ENCODE results near the gene PLEK. TPM values are rescaled to one million over a fixed set of nuclear protein-coding genes. Genes with fewer than 3 reads are reported as not detected.

Gene PLEK
- total RNA-seq, 1 donor from 2014 or later = not detected

GRCh38 chr2:68426446-68426845, 61.4 kb downstream of the PLEK start:
- H3K27ac Mint-ChIP-seq (ENCODE audit: unreplicated experiment) = no peak overlapping the region
- Histone ChIP-seq H3K4me3 (ENCODE audit: insufficient read depth, low read depth, low read length) (no peak overlapping the region), H3K79me2 (ENCODE audit: insufficient read depth, low read length) (no peaks in the 10 kb centered on the region), H3K4me1 (ENCODE audit: insufficient read depth, low read length) (no peaks in the 10 kb centered on the region), H2AFZ (ENCODE audit: low read depth, low read length) (no peak overlapping the region), H3K27me3 (ENCODE audit: insufficient read depth, low read length) (peaks cover 6% of the 10 kb centered on the region), H3K27ac (ENCODE audit: low read depth, low read length) (no peak overlapping the region), H3K9me3 (ENCODE audit: insufficient read depth, low read depth, low read length) (no peaks in the 10 kb centered on the region), H3K36me3 (ENCODE audit: insufficient read depth, low read length) (no peaks in the 10 kb centered on the region), H3K4me2 (ENCODE audit: low read length) (no peak overlapping the region), H3K9ac (ENCODE audit: low read length) (no peak overlapping the region), H4K20me1 (ENCODE audit: insufficient read depth, low read length) (no peaks in the 10 kb centered on the region)
- DNase-seq (ENCODE audit: low read depth) = no peak
- H3K4me3 Mint-ChIP-seq (ENCODE audit: unreplicated experiment) = no peak overlapping the region
- H3K27me3 Mint-ChIP-seq (ENCODE audit: low read depth, unreplicated experiment) = peaks cover 7% of the 10 kb centered on the region
- peaks cover 4% of the 10 kb centered on the region for H3K9me3 Mint-ChIP-seq (ENCODE audit: unreplicated experiment)
- TF ChIP-seq EZH2 (IDR thresholded peaks at IDR 0.05; ENCODE audit: insufficient read depth, low read length) (no peak), CTCF (IDR thresholded peaks at IDR 0.05; ENCODE audit: insufficient read depth, low read depth, low read length) (no peak)
- no peaks in the 10 kb centered on the region for H3K4me1 Mint-ChIP-seq (ENCODE audit: low read depth, unreplicated experiment)
- H3K36me3 Mint-ChIP-seq (ENCODE audit: low read depth, unreplicated experiment) = no peaks in the 10 kb centered on the region
- FAIRE-seq = no peak

GRCh38 chr2:68426848-68427579, 61.9 kb downstream of the PLEK start:
- H3K9me3 Mint-ChIP-seq (ENCODE audit: unreplicated experiment) = peaks cover 4% of the 10 kb centered on the region
- Histone ChIP-seq H3K27me3 (ENCODE audit: insufficient read depth, low read length) (peaks cover 6% of the 10 kb centered on the region), H4K20me1 (ENCODE audit: insufficient read depth, low read length) (no peaks in the 10 kb centered on the region), H3K36me3 (ENCODE audit: insufficient read depth, low read length) (no peaks in the 10 kb centered on the region), H3K27ac (ENCODE audit: low read depth, low read length) (no peak overlapping the region), H3K4me3 (ENCODE audit: insufficient read depth, low read depth, low read length) (no peak overlapping the region), H2AFZ (ENCODE audit: low read depth, low read length) (no peak overlapping the region), H3K9me3 (ENCODE audit: insufficient read depth, low read depth, low read length) (no peaks in the 10 kb centered on the region), H3K9ac (ENCODE audit: low read length) (no peak overlapping the region), H3K79me2 (ENCODE audit: insufficient read depth, low read length) (no peaks in the 10 kb centered on the region), H3K4me1 (ENCODE audit: insufficient read depth, low read length) (no peaks in the 10 kb centered on the region), H3K4me2 (ENCODE audit: low read length) (no peak overlapping the region)
- H3K36me3 Mint-ChIP-seq (ENCODE audit: low read depth, unreplicated experiment) = no peaks in the 10 kb centered on the region
- no peaks in the 10 kb centered on the region for H3K4me1 Mint-ChIP-seq (ENCODE audit: low read depth, unreplicated experiment)
- no peak overlapping the region for H3K4me3 Mint-ChIP-seq (ENCODE audit: unreplicated experiment)
- H3K27ac Mint-ChIP-seq (ENCODE audit: unreplicated experiment) = no peak overlapping the region
- H3K27me3 Mint-ChIP-seq (ENCODE audit: low read depth, unreplicated experiment) = peaks cover 5% of the 10 kb centered on the region
- FAIRE-seq (no peak), DNase-seq (ENCODE audit: low read depth) (no peak)
- no peak for TF ChIP-seq CTCF (IDR thresholded peaks at IDR 0.05; ENCODE audit: insufficient read depth, low read depth, low read length)

GRCh38 chr2:68428126-68428525, 63.0 kb downstream of the PLEK start:
- no peak for FAIRE-seq
- Histone ChIP-seq H3K4me2 (ENCODE audit: low read length) (no peak overlapping the region), H3K79me2 (ENCODE audit: insufficient read depth, low read length) (no peaks in the 10 kb centered on the region), H3K9ac (ENCODE audit: low read length) (no peak overlapping the region), H3K27ac (ENCODE audit: low read depth, low read length) (no peak overlapping the region), H4K20me1 (ENCODE audit: insufficient read depth, low read length) (no peaks in the 10 kb centered on the region), H3K4me3 (ENCODE audit: insufficient read depth, low read depth, low read length) (no peak overlapping the region), H3K4me1 (ENCODE audit: insufficient read depth, low read length) (no peaks in the 10 kb centered on the region), H3K27me3 (ENCODE audit: insufficient read depth, low read length) (peaks cover 6% of the 10 kb centered on the region), H3K36me3 (ENCODE audit: insufficient read depth, low read length) (no peaks in the 10 kb centered on the region), H2AFZ (ENCODE audit: low read depth, low read length) (no peak overlapping the region), H3K9me3 (ENCODE audit: insufficient read depth, low read depth, low read length) (no peaks in the 10 kb centered on the region)
- TF ChIP-seq EZH2 (IDR thresholded peaks at IDR 0.05; ENCODE audit: insufficient read depth, low read length) (no peak), CTCF (IDR thresholded peaks at IDR 0.05; ENCODE audit: insufficient read depth, low read depth, low read length) (no peak)
- DNase-seq (ENCODE audit: low read depth) = no peak
- Mint-ChIP-seq H3K27me3 (ENCODE audit: low read depth, unreplicated experiment) (peaks cover 7% of the 10 kb centered on the region), H3K27ac (ENCODE audit: unreplicated experiment) (no peak overlapping the region), H3K4me1 (ENCODE audit: low read depth, unreplicated experiment) (no peaks in the 10 kb centered on the region), H3K4me3 (ENCODE audit: unreplicated experiment) (no peak overlapping the region), H3K9me3 (ENCODE audit: unreplicated experiment) (peaks cover 4% of the 10 kb centered on the region), H3K36me3 (ENCODE audit: low read depth, unreplicated experiment) (peaks cover 2% of the 10 kb centered on the region)
